A549 (cell line): ENCODE results near the gene SERPINE3. TPM values are rescaled to one million over a fixed set of nuclear protein-coding genes. Genes with fewer than 3 reads are reported as not detected.

Experiments
- ATAC-seq, 2 experiments: fragments of 200-7000 bp in 1 of 2; fragments of >200 bp in 1 of 2; cut with Nextera tagmentation in 1 of 2; cut with Tn5 transposase in 1 of 2; 3 replicates each; pipeline versions ENCODE4 v1.8.0 to v1.9.1; 2018 to 2020; ENCODE audit warnings: mild to moderate bottlenecking in 1 of 2, moderate library complexity in 1 of 2
- CTCF ChIA-PET: fragments of 300-600 bp; sonication (Branson Sonifier 250); formaldehyde crosslinking; extraction: SDS; loops from one replicate; lab custom pipeline; 2021; ENCODE audit warnings: antibody characterized with exemption, inconsistent platforms; lab: Yijun Ruan, JAX
- POLR2A ChIA-PET: fragments of 350-600 bp; formaldehyde crosslinking; extraction: SDS; loops from one replicate; lab custom pipeline; 2021; ENCODE audit warnings: antibody characterized with exemption, inconsistent platforms; lab: Yijun Ruan, JAX
- DNase-seq, 2 experiments: peaks; one replicate each; pipeline versions ENCODE4 v3.0.0 to v3.0.0-alpha.2; 2011 to 2016; ENCODE audit warnings: low read depth in 1 of 2, low spot score in 1 of 2
- FAIRE-seq: peaks from 2 replicates; lab custom pipeline; 2011; peaks lifted over from hg19 to GRCh38; lab: Jason Lieb, UNC
- H3K27ac ChIP-seq, 2 experiments: fragments of >200 bp; sonication (Bioruptor Twin); formaldehyde crosslinking; 3 replicates each; pipeline ENCODE4 v1.5.1; 2016 to 2017
- H3K4me1 ChIP-seq: fragments of >200 bp; sonication (Bioruptor Twin); formaldehyde crosslinking; 3 replicates; pipeline ENCODE4 v1.6.1; 2016
- H3K4me2 ChIP-seq: fragments of >200 bp; sonication (Bioruptor Twin); formaldehyde crosslinking; 3 replicates; pipeline ENCODE4 v1.6.1; 2016
- H3K4me3 ChIP-seq: fragments of >200 bp; sonication (Bioruptor Twin); formaldehyde crosslinking; 3 replicates; pipeline ENCODE4 v1.5.1; 2016
- H3K9me3 ChIP-seq: fragments of >200 bp; sonication (Bioruptor Twin); formaldehyde crosslinking; 3 replicates; pipeline ENCODE4 v1.6.1; 2016
- BCL3 ChIP-seq: fragments of >200 bp; sonication (Bioruptor Twin); formaldehyde crosslinking; IDR thresholded peaks from 3 replicates; pipeline ENCODE4 v1.6.1; 2016
- CEBPB ChIP-seq, 2 experiments: fragments of >200 bp in 1 of 2; sonication (Bioruptor Twin) in 1 of 2; formaldehyde crosslinking in 1 of 2; IDR thresholded peaks; 2 replicates each; pipeline ENCODE4 v1.6.1; 2012 to 2016
- CHD2 ChIP-seq: fragments of 150-350 bp; IDR thresholded peaks from 2 replicates; pipeline ENCODE4 v1.6.1; 2014; ENCODE audit warnings: low read length; ENCODE audit not compliant: partially characterized antibody
- CTCF ChIP-seq: fragments of >200 bp; sonication (Bioruptor Twin); formaldehyde crosslinking; IDR thresholded peaks from 3 replicates; pipeline ENCODE4 v1.5.1; 2016
- E2F6 ChIP-seq: IDR thresholded peaks from 2 replicates; pipeline ENCODE4 v1.6.1; 2012; ENCODE audit warnings: low read depth, borderline replicate concordance
- EHMT2 ChIP-seq: fragments of 200-600 bp; sonication (generic); IDR thresholded peaks from 2 replicates; pipeline ENCODE4 v1.6.1; 2016; ENCODE audit warnings: antibody characterized with exemption, low read depth, mild to moderate bottlenecking, moderate library complexity
- ELK1 ChIP-seq: fragments of 150-350 bp; IDR thresholded peaks from 2 replicates; pipeline ENCODE4 v1.6.1; 2014; ENCODE audit warnings: low read depth, mild to moderate bottlenecking, low read length
- ESRRA ChIP-seq: fragments of 150-350 bp; IDR thresholded peaks from 2 replicates; pipeline ENCODE4 v1.6.1; 2014; ENCODE audit warnings: mild to moderate bottlenecking, low read length, borderline replicate concordance
- FOSB ChIP-seq: fragments of 250-450 bp; sonication (Bioruptor Pico); IDR thresholded peaks from 2 replicates; pipeline ENCODE4 v1.5.0; 2020; ENCODE audit warnings: mild to moderate bottlenecking, moderate library complexity
- GATA3 ChIP-seq: IDR thresholded peaks from 2 replicates; pipeline ENCODE4 v1.6.1; 2012; ENCODE audit warnings: borderline replicate concordance
- HEYL ChIP-seq: fragments of 250-450 bp; sonication (Bioruptor Pico); IDR thresholded peaks from 2 replicates; pipeline ENCODE4 v1.8.0; 2021; ENCODE audit warnings: mild to moderate bottlenecking, moderate library complexity
- HOXA7 ChIP-seq: fragments of 250-450 bp; sonication (Bioruptor Pico); IDR thresholded peaks from 2 replicates; pipeline ENCODE4 v1.5.0; 2020; ENCODE audit warnings: mild to moderate bottlenecking, moderate library complexity
- HOXB13 ChIP-seq: fragments of 250-450 bp; sonication (Bioruptor Pico); IDR thresholded peaks from 2 replicates; pipeline ENCODE4 v1.5.0; 2020; ENCODE audit warnings: low read depth, mild to moderate bottlenecking, moderate library complexity
- JUN ChIP-seq, 2 experiments: fragments of >200 bp; sonication (Bioruptor Twin); formaldehyde crosslinking; IDR thresholded peaks; 2 replicates in 1 of 2; 3 replicates in 1 of 2; pipeline ENCODE4 v1.6.1; 2016 to 2017
- KDM5A ChIP-seq: fragments of 200-600 bp; sonication (generic); IDR thresholded peaks from 2 replicates; pipeline ENCODE4 v1.6.1; 2016; ENCODE audit warnings: antibody characterized with exemption, mild to moderate bottlenecking
- MAFK ChIP-seq: fragments of 450-650 bp; IDR thresholded peaks from 2 replicates; pipeline ENCODE4 v1.6.1; 2014; ENCODE audit not compliant: partially characterized antibody
- MAZ ChIP-seq: fragments of 150-350 bp; IDR thresholded peaks from 2 replicates; pipeline ENCODE4 v1.6.1; 2014; ENCODE audit warnings: antibody characterized with exemption, low read depth, low read length, borderline replicate concordance
- RCOR1 ChIP-seq: fragments of 150-350 bp; IDR thresholded peaks from 2 replicates; pipeline ENCODE4 v1.6.1; 2014; ENCODE audit warnings: antibody characterized with exemption, low read length, low read depth
- RNF2 ChIP-seq: fragments of 200-600 bp; sonication (generic); IDR thresholded peaks from 2 replicates; pipeline ENCODE4 v1.6.1; 2016; ENCODE audit warnings: low read depth, mild to moderate bottlenecking, antibody characterized with exemption, moderate library complexity, borderline replicate concordance
- TP53 ChIP-seq: fragments of 250-450 bp; sonication (Bioruptor Pico); IDR thresholded peaks from 2 replicates; pipeline ENCODE4 v1.5.0; 2021; ENCODE audit warnings: mild to moderate bottlenecking, moderate library complexity
- WGBS: methylation state at CpG from one replicate; pipeline ENCODE4 v1.1.6; 2017; ENCODE audit errors: missing lambda C conversion rate; 5-methylcytosine and 5-hydroxymethylcytosine counted together
- polyA plus RNA-seq, 4 experiments: library from polyadenylated mRNA; depleted of rRNA in 3 of 4; stranded (reverse); fragments of >200 nt; fragmentation: RNase III in 1 of 4; extraction: RNeasy Plus Mini Kit Qiagen cat#74134 plus additional on column Dnase treatment in 1 of 4; gene quantifications; 2 replicates in 3 of 4; 3 replicates in 1 of 4; pipeline ENCODE4 v1.2.3, GENCODE V29; 2011 to 2017

SERPINE3 gene
- polyA plus RNA-seq, 2 of the 4 experiments (the other 2 are of a cell fraction) = 0.09 TPM; not detected in 1

- no peaks in the 10 kb centered on the region for H3K4me1 ChIP-seq
- H3K27ac ChIP-seq = no peak overlapping the region
- H3K9me3 ChIP-seq = no peaks in the 10 kb centered on the region
- no peak overlapping the region for H3K4me3 ChIP-seq
- no peak for ATAC-seq
- TF ChIP-seq HOXB13 (CRISPR knock-in tag) = no peak
- TF ChIP-seq, all 56 proteins: peak for 0
- no peak for DNase-seq
- no peak overlapping the region for H3K4me2 ChIP-seq
- ChIA-PET POLR2A (no interaction called here), CTCF (interaction anchor here (0.7 kb wide), 1 partner anchor 25 kb away, joined by 3 read pairs; no protein-coding TSS in a partner anchor)
- no peak for FAIRE-seq
- WGBS = 64% methylated on average over 2 of the region's 2 CpGs
Measured at GRCh38 chr13:51311231-51311630, 28.3 kb upstream of the SERPINE3 start.

GRCh38 chr13:51311957-51312520 is 27.5 kb upstream of the SERPINE3 start:
- POLR2A ChIA-PET = no interaction called here

GRCh38 chr13:51313619-51314018 is 25.9 kb upstream of the SERPINE3 start:
- Histone ChIP-seq H3K4me1 (no peaks in the 10 kb centered on the region), H3K27ac (no peak overlapping the region), H3K9me3 (no peaks in the 10 kb centered on the region), H3K4me3 (no peak overlapping the region), H3K4me2 (no peak overlapping the region)
- POLR2A ChIA-PET = no interaction called here
- CTCF ChIA-PET = no interaction called here
- no peak for FAIRE-seq
- no peak for TF ChIP-seq HOXB13 (CRISPR knock-in tag)
- TF ChIP-seq CEBPB (IDR thresholded peaks at IDR 0.05) = no peak
- TF ChIP-seq CTCF = no peak
- TF ChIP-seq MAZ = no peak
- TF ChIP-seq TP53 = no peak
- 10% methylated on average over 1 of the region's 1 CpG for WGBS
- no peak for DNase-seq
- ATAC-seq = no peak

More at GRCh38 chr13:51311957-51312520, 27.5 kb upstream of the SERPINE3 start:
- ATAC-seq = no peak; a peak in 1 of 6 replicates
- Histone ChIP-seq H3K27ac (no peak overlapping the region), H3K4me2 (no peak overlapping the region), H3K9me3 (no peaks in the 10 kb centered on the region), H3K4me1 (no peaks in the 10 kb centered on the region), H3K4me3 (no peak overlapping the region)
- WGBS = 72% methylated on average over 5 of the region's 5 CpGs
- no peak for DNase-seq
- no peak for TF ChIP-seq JUN (IDR thresholded peaks at IDR 0.05)
- no peak for TF ChIP-seq HOXB13 (CRISPR knock-in tag)
- no peak for TF ChIP-seq BCL3
- no peak for TF ChIP-seq GATA3
- no peak for TF ChIP-seq ESRRA
- TF ChIP-seq RCOR1 = no peak
- TF ChIP-seq HOXA7 (CRISPR knock-in tag) = no peak
- no peak for TF ChIP-seq FOSB
- no peak for TF ChIP-seq TP53
- no peak for TF ChIP-seq EHMT2
- TF ChIP-seq KDM5A = no peak
- no peak for TF ChIP-seq RNF2
- TF ChIP-seq HEYL (CRISPR knock-in tag) = no peak
- TF ChIP-seq E2F6 = no peak
- no peak for TF ChIP-seq ELK1
- no peak for TF ChIP-seq MAFK
- TF ChIP-seq CHD2 = no peak
- CTCF ChIA-PET = interaction anchor here (0.7 to 1.4 kb wide), 2 partner anchors 25 to 26 kb away, joined by 3 read pairs; no protein-coding TSS in a partner anchor
- no peak for FAIRE-seq
